H9 (cell line): ENCODE results near the gene CTIF. TPM values are rescaled to one million over a fixed set of nuclear protein-coding genes. Genes with fewer than 3 reads are reported as not detected.

Experiments
- DNase-seq: peaks from one replicate; pipeline ENCODE4 v3.0.0-alpha.2; 2017
- H2AFZ ChIP-seq: one replicate; pipeline ENCODE4 v1.6.1; 2013; ENCODE audit warnings: mild to moderate bottlenecking, low read length, control low read depth, moderate library complexity
- H2AK5ac ChIP-seq: 2 replicates; pipeline ENCODE4 v1.6.1; 2013; ENCODE audit warnings: low read length, control low read depth, mixed read lengths; ENCODE audit not compliant: insufficient read length
- H2BK120ac ChIP-seq: one replicate; pipeline ENCODE4 v1.6.1; 2013; ENCODE audit warnings: low read depth, mild to moderate bottlenecking, low read length, control low read depth, inconsistent platforms; ENCODE audit not compliant: poor library complexity, severe bottlenecking
- H2BK12ac ChIP-seq: 2 replicates; pipeline ENCODE4 v1.6.1; 2013; ENCODE audit warnings: low read length, control low read depth, mixed read lengths, low read depth; ENCODE audit not compliant: insufficient read length
- H2BK15ac ChIP-seq: 2 replicates; pipeline ENCODE4 v1.6.1; 2013; ENCODE audit warnings: low read depth, low read length, control low read depth
- H2BK20ac ChIP-seq: one replicate; pipeline ENCODE4 v1.6.1; 2013; ENCODE audit warnings: low read depth, mild to moderate bottlenecking, low read length, control low read depth, inconsistent platforms; ENCODE audit not compliant: poor library complexity, severe bottlenecking
- H2BK5ac ChIP-seq: 2 replicates; pipeline ENCODE4 v1.6.1; 2013; ENCODE audit warnings: low read length, control low read depth, mixed read lengths; ENCODE audit not compliant: insufficient read length
- H3K14ac ChIP-seq: 2 replicates; pipeline ENCODE4 v1.6.1; 2013; ENCODE audit warnings: low read length, control low read depth; ENCODE audit not compliant: insufficient read depth
- H3K18ac ChIP-seq: 2 replicates; pipeline ENCODE4 v1.6.1; 2013; ENCODE audit warnings: low read depth, mild to moderate bottlenecking, mixed read lengths, low read length, control low read depth; ENCODE audit not compliant: insufficient read length
- H3K23ac ChIP-seq: 2 replicates; pipeline ENCODE4 v1.6.1; 2013; ENCODE audit warnings: low read length, control low read depth, mixed read lengths, low read depth; ENCODE audit not compliant: insufficient read length
- H3K23me2 ChIP-seq: 2 replicates; pipeline ENCODE4 v1.6.1; 2013; ENCODE audit warnings: low read depth, mild to moderate bottlenecking, mixed read lengths, low read length, control low read depth; ENCODE audit not compliant: insufficient read length, poor library complexity, severe bottlenecking
- H3K27ac ChIP-seq: 2 replicates; pipeline ENCODE4 v1.5.1; 2013; ENCODE audit warnings: low read length, control low read depth, mixed read lengths, low read depth; ENCODE audit not compliant: insufficient read length
- H3K27me3 ChIP-seq: 2 replicates; pipeline ENCODE4 v1.6.1; 2013; ENCODE audit warnings: low read length, control low read depth, inconsistent platforms; ENCODE audit not compliant: insufficient read depth
- H3K4ac ChIP-seq: 2 replicates; pipeline ENCODE4 v1.6.1; 2013; ENCODE audit warnings: low read depth, mild to moderate bottlenecking, control low read depth, inconsistent platforms, low read length, moderate library complexity
- H3K4me1 ChIP-seq: 2 replicates; pipeline ENCODE4 v1.6.1; 2013; ENCODE audit warnings: low read length, control low read depth, inconsistent platforms; ENCODE audit not compliant: insufficient read depth
- H3K4me2 ChIP-seq: 2 replicates; pipeline ENCODE4 v1.6.1; 2013; ENCODE audit warnings: low read length, control low read depth, mixed read lengths; ENCODE audit not compliant: insufficient read length, insufficient read depth
- H3K56ac ChIP-seq: 2 replicates; pipeline ENCODE4 v1.6.1; 2013; ENCODE audit warnings: low read depth, mild to moderate bottlenecking, mixed read lengths, low read length, control low read depth; ENCODE audit not compliant: insufficient read length
- H3K79me1 ChIP-seq: 2 replicates; pipeline ENCODE4 v1.6.1; 2013; ENCODE audit warnings: low read depth, mild to moderate bottlenecking, moderate library complexity, low read length, control low read depth, inconsistent platforms; ENCODE audit not compliant: insufficient read depth, poor library complexity, severe bottlenecking
- H3K79me2 ChIP-seq: 2 replicates; pipeline ENCODE4 v1.6.1; 2013; ENCODE audit warnings: low read length, control low read depth, inconsistent platforms; ENCODE audit not compliant: insufficient read depth
- H3K9ac ChIP-seq: 2 replicates; pipeline ENCODE4 v1.6.1; 2013; ENCODE audit warnings: low read length, control low read depth, mixed read lengths; ENCODE audit not compliant: insufficient read length; ENCODE audit errors: extremely low read depth
- H3K9me3 ChIP-seq: one replicate; pipeline ENCODE4 v1.6.1; 2013; ENCODE audit warnings: low read depth, low read length, inconsistent platforms; ENCODE audit not compliant: control insufficient read depth
- H3T11ph ChIP-seq: one replicate; pipeline ENCODE4 v1.6.1; 2013; ENCODE audit warnings: mild to moderate bottlenecking, low read length, control low read depth, inconsistent platforms
- H4K20me1 ChIP-seq: one replicate; pipeline ENCODE4 v1.6.1; 2013; ENCODE audit not compliant: control insufficient read depth, insufficient read length, insufficient read depth
- H4K5ac ChIP-seq: 2 replicates; pipeline ENCODE4 v1.6.1; 2013; ENCODE audit warnings: low read depth, mild to moderate bottlenecking, mixed read lengths, low read length, control low read depth; ENCODE audit not compliant: insufficient read length
- H4K8ac ChIP-seq: replicated peaks from 2 replicates; pipeline ENCODE4 v1.6.1; 2013; ENCODE audit warnings: low read length, control low read depth, mixed read lengths, low read depth; ENCODE audit not compliant: insufficient read length
- H4K91ac ChIP-seq: 2 replicates; pipeline ENCODE4 v1.6.1; 2013; ENCODE audit warnings: low read depth, mild to moderate bottlenecking, moderate library complexity, mixed read lengths, low read length, control low read depth; ENCODE audit not compliant: insufficient read length
- H3K27ac Mint-ChIP-seq, 3 experiments: 2 replicates in 2 of 3; 3 replicates in 1 of 3; pipeline ENCODE4 v1.8.0; 2020 to 2021; ENCODE audit warnings: mixed read lengths in 3 of 3, mild to moderate bottlenecking in 1 of 3, moderate library complexity in 1 of 3
- H3K27me3 Mint-ChIP-seq: 2 replicates; pipeline ENCODE4 v1.8.0; 2021; ENCODE audit warnings: low read depth, mild to moderate bottlenecking, moderate library complexity, mixed read lengths
- H3K36me3 Mint-ChIP-seq, 3 experiments: 2 replicates in 2 of 3; 3 replicates in 1 of 3; pipeline ENCODE4 v1.8.0; 2020 to 2021; ENCODE audit warnings: low read depth in 3 of 3, mixed read lengths in 3 of 3; ENCODE audit not compliant: insufficient read depth in 1 of 3
- H3K4me1 Mint-ChIP-seq, 2 experiments: 2 replicates each; pipeline ENCODE4 v1.8.0; 2020; ENCODE audit warnings: mixed read lengths in 2 of 2
- H3K4me3 Mint-ChIP-seq, 2 experiments: 2 replicates in 1 of 2; 3 replicates in 1 of 2; pipeline ENCODE4 v1.8.0; 2020 to 2021; ENCODE audit warnings: mild to moderate bottlenecking in 2 of 2, mixed read lengths in 2 of 2, moderate library complexity in 1 of 2
- H3K9me3 Mint-ChIP-seq, 2 experiments: 2 replicates in 1 of 2; 3 replicates in 1 of 2; pipeline ENCODE4 v1.8.0; 2020; ENCODE audit warnings: mild to moderate bottlenecking in 2 of 2, mixed read lengths in 2 of 2, moderate library complexity in 1 of 2
- CTCF ChIP-seq: fragments of 200-600 bp; sonication (generic); conservative IDR thresholded peaks from 3 replicates; pipeline ENCODE4 v1.8.0; 2021; ENCODE audit warnings: antibody characterized with exemption, mild to moderate bottlenecking
- WGBS: extraction: QIAGEN DNeasy Blood & Tissue Kit; methylation state at CpG from one replicate; pipeline ENCODE4 v1.1.7; 2013; ENCODE audit warnings: missing lambda C conversion rate, low lambda C conversion rate, mixed read lengths; ENCODE audit not compliant: insufficient read length; ENCODE audit errors: extremely low coverage; 5-methylcytosine and 5-hydroxymethylcytosine counted together
- total RNA-seq: library from RNA; stranded (reverse); gene quantifications from 2 replicates; pipeline ENCODE4 v1.2.1, GENCODE V29; 2021

Gene CTIF
- total RNA-seq, 1 experiment from 2014 or later: 15.8 TPM

- WGBS: no CpG with 5 or more reads among the region's 8 CpGs
- H2BK12ac ChIP-seq: no peak overlapping the region
- H3K18ac ChIP-seq: no peak overlapping the region
- H4K5ac ChIP-seq: no peak overlapping the region
- no peak overlapping the region for H2AK5ac ChIP-seq
- H3K36me3 Mint-ChIP-seq: peaks cover 0 to 4% (median 0%) of the 10 kb centered on the region in 3 experiments; a peak in 4 of 7 replicates
- no peaks in the 10 kb centered on the region for H3K79me2 ChIP-seq
- H3K14ac ChIP-seq: no peak overlapping the region
- H2BK15ac ChIP-seq: no peak overlapping the region
- H3K4me1 Mint-ChIP-seq: peaks cover 23 to 30% of the 10 kb centered on the region in 2 experiments
- H4K20me1 ChIP-seq: no peaks in the 10 kb centered on the region
- H3K4ac ChIP-seq: no peak overlapping the region
- H3K56ac ChIP-seq: no peak overlapping the region
- no peaks in the 10 kb centered on the region for H3K23me2 ChIP-seq
- no peaks in the 10 kb centered on the region for H3K27me3 Mint-ChIP-seq
- H3K23ac ChIP-seq: no peak overlapping the region
- H3K9me3 ChIP-seq: no peaks in the 10 kb centered on the region
- H3K79me1 ChIP-seq: no peaks in the 10 kb centered on the region
- H4K91ac ChIP-seq: no peak overlapping the region
- H3K27me3 ChIP-seq: no peaks in the 10 kb centered on the region
- H3K27ac ChIP-seq: no peak overlapping the region
- no peak overlapping the region for H3T11ph ChIP-seq
- no peak overlapping the region for H2BK5ac ChIP-seq
- no peak overlapping the region for H3K4me2 ChIP-seq
- H3K4me3 Mint-ChIP-seq: no peak overlapping the region; a peak in 1 of 5 replicates
- no peak overlapping the region for H4K8ac ChIP-seq
- no peak overlapping the region for H2BK120ac ChIP-seq
- H3K9ac ChIP-seq: no peak overlapping the region
- no peaks in the 10 kb centered on the region for H3K9me3 Mint-ChIP-seq
- no peak overlapping the region for H2BK20ac ChIP-seq
- H3K27ac Mint-ChIP-seq: peak overlapping the region in 2 of 3 experiments; percentile 54 to 59; a peak in 1 of 7 replicates
- TF ChIP-seq CTCF: no peak
- DNase-seq: no peak
- no peak overlapping the region for H2AFZ ChIP-seq
- peaks cover 6% of the 10 kb centered on the region for H3K4me1 ChIP-seq
Measured at GRCh38 chr18:48621240-48621639, 82.4 kb downstream of the CTIF start.
